ENCODE results near the gene B4GALT2. TPM values are rescaled to one million over a fixed set of nuclear protein-coding genes. Genes with fewer than 3 reads are reported as not detected.

The B4GALT2 gene
- total and polyA plus RNA-seq, 12 donors, result 18.2 to 47.9 (median 28.0) TPM

- no peaks in the 10 kb centered on the region for H3K27me3 ChIP-seq
- TF ChIP-seq POLR2A (IDR thresholded peaks at IDR 0.05), result no peak
- no peak for TF ChIP-seq CTCF (IDR thresholded peaks at IDR 0.05)
- no peak for DNase-seq
- H3K4me3 ChIP-seq, result no peak overlapping the region
- H3K4me1 ChIP-seq (replicated peaks in 1 of 2), result no peaks in the 10 kb centered on the region
- no peak overlapping the region for H3K27ac ChIP-seq
- intact Hi-C loops (cut with DNase I), result no loop called here
- 87 to 91% (median 89%) methylated on average over 11 to 22 of the region's 22 CpGs for WGBS, 4 donors
- peaks cover 0 to 6% of the 10 kb centered on the region in 2 donors for H3K36me3 ChIP-seq (replicated peaks in 1 of 2)
- H3K9me3 ChIP-seq (replicated peaks in 1 of 3), result no peaks in the 10 kb centered on the region
Observed at GRCh38 chr1:43997295-43997999, 18.4 kb downstream of the B4GALT2 start.

GRCh38 chr1:43998000-43998378 is 19.0 kb downstream of the B4GALT2 start:
- Histone ChIP-seq H3K9me3 (replicated peaks in 1 of 3) (no peaks in the 10 kb centered on the region), H3K27me3 (no peaks in the 10 kb centered on the region), H3K36me3 (replicated peaks in 1 of 2) (peaks cover 0 to 6% of the 10 kb centered on the region in 2 donors), H3K27ac (no peak overlapping the region), H3K4me1 (replicated peaks in 1 of 2) (no peaks in the 10 kb centered on the region), H3K4me3 (no peak overlapping the region)
- 86 to 88% (median 86%) methylated on average over 11 of the region's 11 CpGs for WGBS, 4 donors
- DNase-seq, result no peak
- no peak for TF ChIP-seq CTCF (IDR thresholded peaks at IDR 0.05)
- no peak for TF ChIP-seq POLR2A (IDR thresholded peaks at IDR 0.05)
- intact Hi-C loops (cut with DNase I), result no loop called here

- Histone ChIP-seq H3K27ac (no peak overlapping the region), H3K36me3 (replicated peaks in 1 of 2) (peaks cover 0 to 6% of the 10 kb centered on the region in 2 donors), H3K4me3 (no peak overlapping the region), H3K9me3 (replicated peaks in 1 of 3) (no peaks in the 10 kb centered on the region), H3K27me3 (no peaks in the 10 kb centered on the region), H3K4me1 (replicated peaks in 1 of 2) (no peaks in the 10 kb centered on the region)
- 90 to 100% (median 91%) methylated on average over 2 to 8 of the region's 8 CpGs for WGBS, 4 donors
- intact Hi-C loops (cut with DNase I), result no loop called here
- no peak for TF ChIP-seq CTCF (IDR thresholded peaks at IDR 0.05)
- no peak for TF ChIP-seq POLR2A (IDR thresholded peaks at IDR 0.05)
- no peak for DNase-seq
Observed at GRCh38 chr1:43999455-43999854, 20.4 kb downstream of the B4GALT2 start.

- no peak overlapping the region for H3K27ac ChIP-seq
- H3K27me3 ChIP-seq, result no peaks in the 10 kb centered on the region
- intact Hi-C loops (cut with DNase I), result loop anchor here (5.0 kb wide), 1 partner anchor 37 kb away; no protein-coding TSS in a partner anchor
- 83 to 91% (median 87%) methylated on average over 6 to 8 of the region's 8 CpGs for WGBS, 4 donors
- no peak for DNase-seq
- H3K9me3 ChIP-seq (replicated peaks in 1 of 3), result no peaks in the 10 kb centered on the region
- H3K4me3 ChIP-seq, result no peak overlapping the region
- H3K36me3 ChIP-seq (replicated peaks in 1 of 2), result peaks cover 0 to 6% of the 10 kb centered on the region in 2 donors
- H3K4me1 ChIP-seq (replicated peaks in 1 of 2), result no peaks in the 10 kb centered on the region
- TF ChIP-seq CTCF (IDR thresholded peaks at IDR 0.05) (no peak), POLR2A (IDR thresholded peaks at IDR 0.05) (no peak)
Observed at GRCh38 chr1:44000122-44000665, 21.2 kb downstream of the B4GALT2 start.

Measured in adrenal gland (tissue), 12 donors.